Mucosa of stomach (tissue), 1 donor: ENCODE measurements around the gene NCK2.

Experiments
- H3K27me3 ChIP-seq: one replicate; pipeline ENCODE4 v1.7.0; 2013; ENCODE audit warnings: mild to moderate bottlenecking, low read length; ENCODE audit not compliant: control insufficient read depth, insufficient read depth
- H3K36me3 ChIP-seq: one replicate; pipeline ENCODE4 v1.7.0; 2013; ENCODE audit warnings: low read length; ENCODE audit not compliant: control insufficient read depth, insufficient read depth
- H3K4me1 ChIP-seq: one replicate; pipeline ENCODE4 v1.7.0; 2013; ENCODE audit warnings: mild to moderate bottlenecking, low read length; ENCODE audit not compliant: control insufficient read depth, insufficient read depth
- H3K4me3 ChIP-seq: one replicate; pipeline ENCODE4 v1.7.0; 2013; ENCODE audit warnings: low read length
- H3K9ac ChIP-seq: one replicate; pipeline ENCODE4 v1.7.0; 2013; ENCODE audit warnings: mild to moderate bottlenecking, low read length, moderate library complexity
- H3K9me3 ChIP-seq: one replicate; pipeline ENCODE4 v1.7.0; 2013; ENCODE audit warnings: mild to moderate bottlenecking, low read length, moderate library complexity; ENCODE audit not compliant: control insufficient read depth
- donor health status: Pancreatic carcinoma.

The NCK2 gene

DNA sequence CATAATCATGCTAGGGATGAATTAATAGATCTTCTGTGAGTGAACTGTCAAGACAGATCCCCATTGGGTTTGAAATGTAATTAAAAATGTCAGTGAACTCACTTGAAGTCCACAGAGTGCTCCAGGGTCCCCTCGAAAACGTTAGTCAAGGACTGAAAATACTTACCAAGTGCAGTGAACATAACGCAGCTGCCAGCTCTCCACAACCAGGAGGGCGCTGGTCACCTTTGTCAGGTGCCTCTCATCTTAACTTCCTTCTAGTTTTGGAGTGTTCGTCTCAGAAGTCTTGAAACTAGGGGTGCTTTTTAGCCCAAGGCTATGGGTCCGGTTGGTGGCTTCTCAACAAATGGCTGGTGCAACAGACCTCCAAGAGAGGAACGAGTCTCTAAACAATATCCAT is 70.7 kb downstream of the NCK2 start:
- Histone ChIP-seq H3K4me1 (peaks cover 24% of the 10 kb centered on the region), H3K36me3 (no peaks in the 10 kb centered on the region), H3K9me3 (no peaks in the 10 kb centered on the region), H3K9ac (no peak overlapping the region), H3K27me3 (no peaks in the 10 kb centered on the region), H3K4me3 (no peak overlapping the region)

GRCh38 chr2:105820151-105820550 is 75.4 kb downstream of the NCK2 start:
- no peaks in the 10 kb centered on the region for H3K27me3 ChIP-seq
- no peaks in the 10 kb centered on the region for H3K36me3 ChIP-seq
- H3K9me3 ChIP-seq, result no peaks in the 10 kb centered on the region
- H3K9ac ChIP-seq, result no peak overlapping the region
- peaks cover 17% of the 10 kb centered on the region for H3K4me1 ChIP-seq
- H3K4me3 ChIP-seq, result no peak overlapping the region

DNA sequence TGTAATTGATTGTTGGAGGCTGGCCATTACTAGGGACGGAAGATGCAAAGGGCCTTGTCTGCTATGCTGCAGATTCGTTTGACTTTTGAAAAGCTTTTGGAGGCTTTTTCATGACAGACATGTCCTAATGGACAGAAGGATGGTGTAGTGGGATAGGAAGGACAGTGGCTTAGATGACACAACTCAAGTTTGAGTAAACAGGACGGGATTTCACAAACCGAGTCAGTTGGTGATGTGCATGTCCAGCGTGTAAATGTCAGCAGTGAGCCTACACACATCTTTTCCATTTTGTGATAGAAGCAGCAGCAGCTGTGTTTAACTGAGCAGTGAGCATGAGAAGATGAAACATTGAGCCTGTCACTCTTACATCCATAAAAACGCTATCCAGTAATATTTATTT is 76.0 kb downstream of the NCK2 start:
- Histone ChIP-seq H3K27me3 (no peaks in the 10 kb centered on the region), H3K36me3 (no peaks in the 10 kb centered on the region), H3K9ac (no peak overlapping the region), H3K4me1 (peaks cover 17% of the 10 kb centered on the region), H3K9me3 (no peaks in the 10 kb centered on the region), H3K4me3 (no peak overlapping the region)

GRCh38 chr2:105821428-105822125 is 76.9 kb downstream of the NCK2 start:
- Histone ChIP-seq H3K9me3 (no peaks in the 10 kb centered on the region), H3K4me3 (no peak overlapping the region), H3K27me3 (no peaks in the 10 kb centered on the region), H3K9ac (no peak overlapping the region), H3K36me3 (no peaks in the 10 kb centered on the region), H3K4me1 (peaks cover 17% of the 10 kb centered on the region)

DNA sequence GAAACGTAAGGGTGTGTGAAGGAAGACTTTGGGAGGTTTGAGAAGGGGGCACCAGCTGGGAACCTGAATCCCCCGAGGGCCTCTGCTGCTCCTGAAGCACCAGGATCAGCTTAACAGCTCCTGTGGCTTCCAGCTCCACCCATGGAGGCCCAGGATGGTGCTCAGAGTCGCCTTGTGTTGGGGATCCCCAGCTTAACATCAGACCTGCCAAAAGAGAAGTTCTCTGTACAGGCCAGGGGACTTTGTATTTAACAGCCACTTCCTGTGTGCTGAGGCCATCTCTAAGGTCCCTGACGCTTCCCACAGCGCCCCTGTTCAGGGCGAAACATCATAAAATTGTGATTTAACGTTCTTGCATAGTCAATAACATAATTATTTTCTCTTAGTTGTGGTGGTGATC is 77.5 kb downstream of the NCK2 start:
- Histone ChIP-seq H3K4me3 (no peak overlapping the region), H3K9me3 (no peaks in the 10 kb centered on the region), H3K4me1 (peaks cover 17% of the 10 kb centered on the region), H3K36me3 (no peaks in the 10 kb centered on the region), H3K9ac (no peak overlapping the region), H3K27me3 (no peaks in the 10 kb centered on the region)

GRCh38 chr2:105824446-105824845 is 79.7 kb downstream of the NCK2 start:
- H3K9ac ChIP-seq, result no peak overlapping the region
- peaks cover 17% of the 10 kb centered on the region for H3K4me1 ChIP-seq
- no peaks in the 10 kb centered on the region for H3K27me3 ChIP-seq
- no peaks in the 10 kb centered on the region for H3K36me3 ChIP-seq
- no peak overlapping the region for H3K4me3 ChIP-seq
- H3K9me3 ChIP-seq, result no peaks in the 10 kb centered on the region

- Histone ChIP-seq H3K4me1 (peaks cover 6% of the 10 kb centered on the region), H3K9me3 (no peaks in the 10 kb centered on the region), H3K36me3 (no peaks in the 10 kb centered on the region), H3K4me3 (no peak overlapping the region), H3K27me3 (no peaks in the 10 kb centered on the region), H3K9ac (no peak overlapping the region)
Measured at GRCh38 chr2:105827351-105828096, 82.8 kb downstream of the NCK2 start.

- peaks cover 5% of the 10 kb centered on the region for H3K9me3 ChIP-seq
- H3K27me3 ChIP-seq, result no peaks in the 10 kb centered on the region
- no peaks in the 10 kb centered on the region for H3K36me3 ChIP-seq
- H3K4me1 ChIP-seq, result no peaks in the 10 kb centered on the region
- H3K4me3 ChIP-seq, result no peak overlapping the region
- no peak overlapping the region for H3K9ac ChIP-seq
Measured at GRCh38 chr2:105828558-105828957, 83.8 kb downstream of the NCK2 start.

- Histone ChIP-seq H3K9me3 (peaks cover 5% of the 10 kb centered on the region), H3K36me3 (no peaks in the 10 kb centered on the region), H3K9ac (no peak overlapping the region), H3K27me3 (no peaks in the 10 kb centered on the region), H3K4me1 (no peaks in the 10 kb centered on the region), H3K4me3 (no peak overlapping the region)
Measured at GRCh38 chr2:105834931-105835330, 90.2 kb downstream of the NCK2 start.

DNA sequence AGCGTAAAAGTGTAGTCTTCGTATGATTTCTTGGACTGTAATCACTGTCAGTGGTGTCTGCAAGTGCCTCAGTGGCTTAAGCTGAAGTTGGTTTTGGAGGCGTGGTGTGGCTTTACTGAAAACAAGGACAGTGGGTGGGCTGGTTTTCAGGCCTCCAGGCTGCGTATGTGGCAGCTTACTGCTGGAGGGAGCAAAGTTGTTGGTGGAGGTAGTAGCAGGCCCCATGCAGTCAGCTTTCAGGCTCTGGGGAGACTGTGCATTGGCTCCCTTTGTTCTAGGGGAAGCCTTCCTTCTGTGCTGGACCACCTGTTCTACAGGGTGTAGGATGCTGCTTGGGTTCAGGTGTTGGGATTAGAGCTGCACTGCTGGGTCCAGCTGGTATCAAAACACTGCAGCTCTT is 91.6 kb downstream of the NCK2 start:
- H3K4me1 ChIP-seq, result no peaks in the 10 kb centered on the region
- no peaks in the 10 kb centered on the region for H3K27me3 ChIP-seq
- no peaks in the 10 kb centered on the region for H3K36me3 ChIP-seq
- H3K9me3 ChIP-seq, result peaks cover 5% of the 10 kb centered on the region
- no peak overlapping the region for H3K4me3 ChIP-seq
- no peak overlapping the region for H3K9ac ChIP-seq

GRCh38 chr2:105836840-105837692 is 92.4 kb downstream of the NCK2 start:
- Histone ChIP-seq H3K36me3 (no peaks in the 10 kb centered on the region), H3K27me3 (no peaks in the 10 kb centered on the region), H3K4me1 (no peaks in the 10 kb centered on the region), H3K9ac (no peak overlapping the region), H3K9me3 (peaks cover 5% of the 10 kb centered on the region), H3K4me3 (no peak overlapping the region)

DNA sequence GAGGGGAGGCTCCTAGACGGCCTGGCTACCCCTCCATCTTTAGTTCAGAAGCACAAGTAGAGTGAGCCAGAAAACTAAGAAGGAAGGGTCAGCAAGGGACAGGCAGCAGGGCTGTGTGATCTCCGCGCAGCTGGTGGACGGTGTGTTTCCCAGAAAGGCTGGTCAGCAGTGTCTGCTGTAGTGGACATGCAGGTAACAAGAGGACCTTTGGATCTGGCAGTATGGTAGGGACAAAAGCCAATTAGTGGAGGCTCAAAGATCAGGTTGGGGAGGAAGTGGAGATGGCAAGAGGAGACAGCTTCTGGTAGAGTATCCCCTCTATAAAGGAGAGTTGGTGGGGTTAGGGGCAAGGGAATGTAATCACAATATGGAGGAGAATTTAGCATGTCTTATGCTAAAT is 95.1 kb downstream of the NCK2 start:
- Histone ChIP-seq H3K36me3 (no peaks in the 10 kb centered on the region), H3K4me1 (peaks cover 3% of the 10 kb centered on the region), H3K9me3 (no peaks in the 10 kb centered on the region), H3K9ac (no peak overlapping the region), H3K4me3 (no peak overlapping the region), H3K27me3 (no peaks in the 10 kb centered on the region)
